NT2/D1 (cell line): ENCODE data around the gene MSH5.

Experiments used
- SUZ12 ChIP-seq: IDR thresholded peaks from 2 replicates; pipeline ENCODE4 v1.6.1; 2011; ENCODE audit not compliant: insufficient read length, insufficient read depth; ENCODE audit errors: extremely low read depth
- YY1 ChIP-seq: IDR thresholded peaks from 2 replicates; pipeline ENCODE4 v1.6.1; 2011; ENCODE audit not compliant: insufficient read length, insufficient read depth
- ZNF274 ChIP-seq: IDR thresholded peaks from 2 replicates; pipeline ENCODE4 v1.6.1; 2011; ENCODE audit warnings: mild to moderate bottlenecking, low read depth, low read length

DNA sequence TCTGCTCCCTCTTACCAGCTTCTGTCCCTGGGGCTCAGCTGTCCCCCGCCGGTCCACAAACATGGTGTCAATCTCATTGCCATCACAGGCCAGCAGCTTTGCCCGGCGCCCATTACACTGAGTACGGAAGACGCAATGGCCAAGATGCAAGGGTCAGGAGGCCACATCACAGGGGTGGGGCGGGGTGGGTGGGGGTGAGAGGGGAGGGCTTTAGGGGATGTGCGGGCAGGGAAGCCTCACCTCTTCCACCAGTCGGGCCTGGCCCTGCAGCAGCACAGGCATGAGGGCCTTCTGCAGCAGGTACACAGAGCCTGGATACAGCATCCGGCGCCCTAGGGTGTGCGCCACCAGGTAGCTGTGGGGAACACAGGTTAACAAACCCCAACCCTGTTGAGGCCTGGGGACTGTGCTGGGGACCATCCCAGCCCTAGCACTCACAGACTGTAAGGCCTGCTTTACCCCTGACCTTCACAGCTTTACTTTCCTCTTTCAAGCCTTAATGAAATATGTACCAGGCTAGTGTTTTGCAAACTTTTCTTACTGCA is 48.2 kb upstream of the MSH5 start:
- TF ChIP-seq YY1 (no peak), SUZ12 (no peak), ZNF274 (no peak)
